ENCODE measurements around the gene PLIN1.

GRCh38 chr15:89672221-89673164 lies 6.7 kb downstream of the PLIN1 start:
- TF ChIP-seq POLR2A (IDR thresholded peaks at IDR 0.05; ENCODE audit: low read depth, low read length) (no peak), ELK1 (IDR thresholded peaks at IDR 0.05; ENCODE audit: borderline replicate concordance, low read depth, low read length) (no peak), RFX5 (IDR thresholded peaks at IDR 0.05; ENCODE audit: low read depth, low read length) (no peak), CTCF (conservative IDR thresholded peaks at IDR 0.05; ENCODE audit: low read depth, low read length) (no peak), RAD21 (IDR thresholded peaks at IDR 0.05; ENCODE audit: low read length) (no peak)

All from IMR-90 (cell line).